Stimulated activated naive CD8-positive, alpha-beta T cell treated with anti-CD3 and anti-CD28 coated beads, Interleukin-15, Interleukin-2, amounts not matched to agents 100 U/mL and 50 U/mL, for 24 hours (primary cell): ENCODE results near the gene PCDHA7.
"Not testable (repeated sequence)": the region's sequence is repeated elsewhere in the genome, so short reads cannot be mapped to it uniquely, and the experiment has no call there.

Experiments used
- ATAC-seq: fragments of 150-1000 bp; cut with Tn5 transposase; one replicate; pipeline ENCODE4 v1.10.0; 2021
- DNase-seq: peaks from one replicate; pipeline ENCODE4 v3.0.0; 2021

The PCDHA7 gene

GRCh38 chr5:140823475-140823874, 10.6 kb upstream of the PCDHA7 start:
- DNase-seq = no peak
- ATAC-seq = no peak

- DNase-seq (no peak), ATAC-seq (no peak)
These were observed 6.2 kb upstream of the PCDHA7 start, which contains the start of gene PCDHA6 for GRCh38 chr5:140827704-140828361. TSS of gene PCDHA6 (plus strand) at chr5:140827960. CDS start at chr5:140828092, 132 bp downstream.

GRCh38 chr5:140828362-140828737, 5.7 kb upstream of the PCDHA7 start:
- DNase-seq (no peak), ATAC-seq (no peak)

- DNase-seq, ATAC-seq: not testable (repeated sequence)
These were observed 4.3 kb upstream of the PCDHA7 start for GRCh38 chr5:140829511-140830501.

GRCh38 chr5:140834439-140835008, 455 bp downstream of the PCDHA7 start:
- ATAC-seq = not testable (repeated sequence)

GRCh38 chr5:140835622-140836510, 1.8 kb downstream of the PCDHA7 start:
- DNase-seq = no peak
- no peak for ATAC-seq

More at GRCh38 chr5:140834439-140835008, 455 bp downstream of the PCDHA7 start:
- not testable (repeated sequence) for DNase-seq

- DNase-seq (peak; percentile 20), ATAC-seq (no peak)
These were observed 7.2 kb downstream of the PCDHA7 start, which contains the start of gene PCDHA8 for GRCh38 chr5:140840978-140841962. TSS of gene PCDHA8 (plus strand) at chr5:140841187. CDS start at chr5:140841322, 135 bp downstream.

- ATAC-seq = no peak
- DNase-seq = no peak
These were observed 9.0 kb downstream of the PCDHA7 start for GRCh38 chr5:140842798-140843733.

- not testable (repeated sequence) for DNase-seq
These were observed 14.4 kb downstream of the PCDHA7 start, which contains the start of gene PCDHA9 for GRCh38 chr5:140848139-140849102. TSS of gene PCDHA9 (plus strand) at chr5:140848382. CDS start at chr5:140848496, 114 bp downstream.

GRCh38 chr5:140849831-140850634, 16.0 kb downstream of the PCDHA7 start:
- not testable (repeated sequence) for ATAC-seq, DNase-seq

More at GRCh38 chr5:140848139-140849102, 14.4 kb downstream of the PCDHA7 start, which contains the start of gene PCDHA9:
- ATAC-seq = not testable (repeated sequence)

GRCh38 chr5:140855772-140856674, 22.0 kb downstream of the PCDHA7 start, which contains the start of gene PCDHA10:
TSS of gene PCDHA10 (plus strand) at chr5:140855897. CDS start at chr5:140856049, 152 bp downstream.
- DNase-seq = no peak
- no peak for ATAC-seq

GRCh38 chr5:140857177-140857986, 23.3 kb downstream of the PCDHA7 start:
- ATAC-seq (no peak), DNase-seq (no peak)

GRCh38 chr5:140857987-140858240, 23.8 kb downstream of the PCDHA7 start:
- no peak for ATAC-seq
- no peak for DNase-seq

- DNase-seq (no peak), ATAC-seq (no peak)
These were observed 28.6 kb downstream of the PCDHA7 start for GRCh38 chr5:140862441-140863295.
